HG03558 (cell line): ENCODE data around the gene DYDC1.
"Not testable (repeated sequence)": the region's sequence is repeated elsewhere in the genome, so short reads cannot be mapped to it uniquely, and the experiment has no call there.

Experiments used
- ATAC-seq: cut with Tn5 transposase; IDR thresholded peaks from one replicate; pipeline ENCODE4 v1.9.1; 2021; ENCODE audit warnings: moderate number of reproducible peaks; ENCODE audit not compliant: unreplicated experiment; ENCODE audit errors: extremely low read depth

Gene DYDC1

GRCh38 chr10:80344912-80345311 lies 11.6 kb downstream of the DYDC1 start:
- ATAC-seq = no peak

- no peak for ATAC-seq
Measured at GRCh38 chr10:80344276-80344675, 12.3 kb downstream of the DYDC1 start.

- ATAC-seq = no peak
Measured at GRCh38 chr10:80333983-80334382, 22.6 kb downstream of the DYDC1 start.

GRCh38 chr10:80324891-80325364 lies 31.6 kb downstream of the DYDC1 start:
- no peak for ATAC-seq

GRCh38 chr10:80324086-80324485 lies 32.5 kb downstream of the DYDC1 start:
- ATAC-seq = no peak

- no peak for ATAC-seq
Measured at GRCh38 chr10:80323311-80323710, 33.2 kb downstream of the DYDC1 start.

GRCh38 chr10:80322711-80323110 lies 33.8 kb downstream of the DYDC1 start:
- no peak for ATAC-seq

- no peak for ATAC-seq
Measured at GRCh38 chr10:80322158-80322557, 34.4 kb downstream of the DYDC1 start.

- ATAC-seq = no peak
Measured at GRCh38 chr10:80321183-80321582, 35.4 kb downstream of the DYDC1 start.

GRCh38 chr10:80320377-80320776 lies 36.2 kb downstream of the DYDC1 start:
- ATAC-seq = no peak

GRCh38 chr10:80319725-80320290 lies 36.7 kb downstream of the DYDC1 start:
- ATAC-seq = no peak

- ATAC-seq = no peak
Measured at GRCh38 chr10:80319318-80319717, 37.2 kb downstream of the DYDC1 start.

GRCh38 chr10:80318742-80319141 lies 37.8 kb downstream of the DYDC1 start:
- no peak for ATAC-seq

- no peak for ATAC-seq
Measured at GRCh38 chr10:80315391-80315790, 41.2 kb downstream of the DYDC1 start.

GRCh38 chr10:80313523-80313922 lies 43.0 kb downstream of the DYDC1 start:
- ATAC-seq = no peak

GRCh38 chr10:80305989-80306388 lies 50.6 kb downstream of the DYDC1 start:
- ATAC-seq = not testable (repeated sequence)

GRCh38 chr10:80296942-80297341 lies 59.6 kb downstream of the DYDC1 start:
- ATAC-seq = no peak

GRCh38 chr10:80292607-80293239 lies 63.8 kb downstream of the DYDC1 start:
- no peak for ATAC-seq

- no peak for ATAC-seq
Measured at GRCh38 chr10:80290474-80291220, 65.9 kb downstream of the DYDC1 start.

GRCh38 chr10:80289451-80290287 lies 66.9 kb downstream of the DYDC1 start, which contains the start of gene MAT1A:
Gene MAT1A, minus strand, starts transcription at chr10:80289658. Its CDS starts 235 bp downstream, at chr10:80289423.
- no peak for ATAC-seq
